ENCODE data around the gene CELA2B. TPM values are rescaled to one million over a fixed set of nuclear protein-coding genes. Genes with fewer than 3 reads are reported as not detected.
"Not testable (repeated sequence)": the region's sequence is repeated elsewhere in the genome, so short reads cannot be mapped to it uniquely, and the experiment has no call there.

The CELA2B gene
- total RNA-seq, 1 experiment from 2014 or later: not detected

GRCh38 chr1:15479654-15480347 is 3.9 kb downstream of the CELA2B start:
- H3K4me2 ChIP-seq: no peak overlapping the region
- H3K79me2 ChIP-seq (ENCODE audit: low read depth): no peaks in the 10 kb centered on the region
- H3K36me3 ChIP-seq (ENCODE audit: low read depth): no peaks in the 10 kb centered on the region
- H3K4me1 ChIP-seq (replicated peaks; ENCODE audit: insufficient read depth): no peaks in the 10 kb centered on the region
- H3F3A ChIP-seq (ENCODE audit: insufficient read depth, low read depth): no peaks in the 10 kb centered on the region
- H3K27ac ChIP-seq: no peak overlapping the region
- CTCF ChIA-PET: no interaction called here
- H4K20me1 ChIP-seq (ENCODE audit: insufficient read depth): no peaks in the 10 kb centered on the region
- H3K9me2 ChIP-seq (ENCODE audit: insufficient read depth): no peaks in the 10 kb centered on the region
- TF ChIP-seq CTCF (conservative IDR thresholded peaks at IDR 0.05): no peak
- no peak for TF ChIP-seq EZH2 (IDR thresholded peaks at IDR 0.05; ENCODE audit: low read depth)
- intact Hi-C loops (cut with micrococcal nuclease; ENCODE audit: unreplicated experiment): no loop called here
- no peak for DNase-seq
- POLR2A ChIA-PET (ENCODE audit: unreplicated experiment): no interaction called here
- no peaks in the 10 kb centered on the region for H3K27me3 ChIP-seq (ENCODE audit: insufficient read depth, low read depth)
- H2AFZ ChIP-seq: no peak overlapping the region
- H3K9me3 ChIP-seq (ENCODE audit: insufficient read depth, low read depth): no peaks in the 10 kb centered on the region
- BruUV-seq (replicated peaks): no TSS peak
- H3K4me3 ChIP-seq: no peak overlapping the region

GRCh38 chr1:15482455-15482854 is 6.6 kb downstream of the CELA2B start:
- H3K4me3 ChIP-seq; H3K9me3 ChIP-seq (ENCODE audit: insufficient read depth, low read depth); CTCF ChIA-PET; H3K79me2 ChIP-seq (ENCODE audit: low read depth); H3K4me1 ChIP-seq (replicated peaks; ENCODE audit: insufficient read depth); H2AFZ ChIP-seq; H3K9me2 ChIP-seq (ENCODE audit: insufficient read depth); BruUV-seq (replicated peaks); POLR2A ChIA-PET (ENCODE audit: unreplicated experiment); H3K27me3 ChIP-seq (ENCODE audit: insufficient read depth, low read depth); H3K4me2 ChIP-seq; H4K20me1 ChIP-seq (ENCODE audit: insufficient read depth); H3K27ac ChIP-seq; H3K36me3 ChIP-seq (ENCODE audit: low read depth); intact Hi-C loops (cut with micrococcal nuclease; ENCODE audit: unreplicated experiment); DNase-seq; H3F3A ChIP-seq (ENCODE audit: insufficient read depth, low read depth): not testable (repeated sequence)

- POLR2A ChIA-PET (ENCODE audit: unreplicated experiment); H3F3A ChIP-seq (ENCODE audit: insufficient read depth, low read depth); BruUV-seq (replicated peaks); H2AFZ ChIP-seq; H3K9me2 ChIP-seq (ENCODE audit: insufficient read depth); H4K20me1 ChIP-seq (ENCODE audit: insufficient read depth); H3K9me3 ChIP-seq (ENCODE audit: insufficient read depth, low read depth); H3K27ac ChIP-seq; H3K4me1 ChIP-seq (replicated peaks; ENCODE audit: insufficient read depth); H3K4me3 ChIP-seq; CTCF ChIA-PET; H3K27me3 ChIP-seq (ENCODE audit: insufficient read depth, low read depth); H3K79me2 ChIP-seq (ENCODE audit: low read depth); intact Hi-C loops (cut with micrococcal nuclease; ENCODE audit: unreplicated experiment); H3K36me3 ChIP-seq (ENCODE audit: low read depth); DNase-seq; H3K4me2 ChIP-seq: not testable (repeated sequence)
Observed at GRCh38 chr1:15482983-15483543, 7.2 kb downstream of the CELA2B start.

GRCh38 chr1:15483971-15484370 is 8.1 kb downstream of the CELA2B start:
- Histone ChIP-seq H2AFZ (no peak overlapping the region), H3K4me1 (replicated peaks; ENCODE audit: insufficient read depth) (no peaks in the 10 kb centered on the region), H3F3A (ENCODE audit: insufficient read depth, low read depth) (no peaks in the 10 kb centered on the region), H3K27ac (no peak overlapping the region), H3K4me2 (no peak overlapping the region), H3K9me3 (ENCODE audit: insufficient read depth, low read depth) (no peaks in the 10 kb centered on the region), H3K4me3 (no peak overlapping the region), H3K27me3 (ENCODE audit: insufficient read depth, low read depth) (no peaks in the 10 kb centered on the region), H3K9me2 (ENCODE audit: insufficient read depth) (no peaks in the 10 kb centered on the region), H3K79me2 (ENCODE audit: low read depth) (no peaks in the 10 kb centered on the region), H3K36me3 (ENCODE audit: low read depth) (no peaks in the 10 kb centered on the region), H4K20me1 (ENCODE audit: insufficient read depth) (no peaks in the 10 kb centered on the region)
- TF ChIP-seq CTCF (conservative IDR thresholded peaks at IDR 0.05) (no peak), EZH2 (IDR thresholded peaks at IDR 0.05; ENCODE audit: low read depth) (no peak)
- no TSS peak for BruUV-seq (replicated peaks)
- DNase-seq: no peak
- intact Hi-C loops (cut with micrococcal nuclease; ENCODE audit: unreplicated experiment): no loop called here
- CTCF ChIA-PET: no interaction called here
- POLR2A ChIA-PET (ENCODE audit: unreplicated experiment): no interaction called here

GRCh38 chr1:15484443-15484842 is 8.5 kb downstream of the CELA2B start:
- DNase-seq; POLR2A ChIA-PET (ENCODE audit: unreplicated experiment); H2AFZ ChIP-seq; H3K9me3 ChIP-seq (ENCODE audit: insufficient read depth, low read depth); H3K9me2 ChIP-seq (ENCODE audit: insufficient read depth); CTCF ChIA-PET; H3K4me2 ChIP-seq; BruUV-seq (replicated peaks); H3K79me2 ChIP-seq (ENCODE audit: low read depth); H4K20me1 ChIP-seq (ENCODE audit: insufficient read depth); H3K4me3 ChIP-seq; H3F3A ChIP-seq (ENCODE audit: insufficient read depth, low read depth); H3K27ac ChIP-seq; H3K4me1 ChIP-seq (replicated peaks; ENCODE audit: insufficient read depth); H3K36me3 ChIP-seq (ENCODE audit: low read depth); H3K27me3 ChIP-seq (ENCODE audit: insufficient read depth, low read depth); intact Hi-C loops (cut with micrococcal nuclease; ENCODE audit: unreplicated experiment): not testable (repeated sequence)

Measured in PC-9 (cell line).